T-helper 2 cell treated with Interferon-gamma antibody and Interleukin-4, amounts not matched to agents 5 μg/mL and 100 μg/mL, for 36 hours (primary cell): ENCODE results near the gene UNC13B.
"Not testable (repeated sequence)": the region's sequence is repeated elsewhere in the genome, so short reads cannot be mapped to it uniquely, and the experiment has no call there.

Source experiments
- DNase-seq: peaks from one replicate; pipeline ENCODE4 v3.0.0; 2021; ENCODE audit warnings: low spot score
- H3K27ac Mint-ChIP-seq: one replicate; pipeline ENCODE4 v1.8.0; 2021; ENCODE audit warnings: mild to moderate bottlenecking, mixed read lengths
- H3K27me3 Mint-ChIP-seq: one replicate; pipeline ENCODE4 v1.8.0; 2021; ENCODE audit warnings: low read depth, mixed read lengths
- H3K36me3 Mint-ChIP-seq: one replicate; pipeline ENCODE4 v1.8.0; 2021; ENCODE audit warnings: low read depth, mixed read lengths
- H3K4me1 Mint-ChIP-seq: one replicate; pipeline ENCODE4 v1.8.0; 2021; ENCODE audit warnings: low read depth, mixed read lengths
- H3K4me3 Mint-ChIP-seq: one replicate; pipeline ENCODE4 v1.8.0; 2022; ENCODE audit warnings: mild to moderate bottlenecking, moderate library complexity, mixed read lengths
- H3K9me3 Mint-ChIP-seq: one replicate; pipeline ENCODE4 v1.8.0; 2021; ENCODE audit warnings: mixed read lengths

UNC13B gene

GRCh38 chr9:35180801-35181200 is 19.0 kb downstream of the UNC13B start:
- no peaks in the 10 kb centered on the region for H3K36me3 Mint-ChIP-seq
- no peak for DNase-seq
- H3K4me3 Mint-ChIP-seq = no peak overlapping the region
- H3K27me3 Mint-ChIP-seq = no peaks in the 10 kb centered on the region
- no peaks in the 10 kb centered on the region for H3K4me1 Mint-ChIP-seq
- peaks cover 3% of the 10 kb centered on the region for H3K9me3 Mint-ChIP-seq
- H3K27ac Mint-ChIP-seq = no peak overlapping the region

GRCh38 chr9:35182401-35182800 is 20.6 kb downstream of the UNC13B start:
- not testable (repeated sequence) for H3K27ac Mint-ChIP-seq, H3K4me1 Mint-ChIP-seq

DNA sequence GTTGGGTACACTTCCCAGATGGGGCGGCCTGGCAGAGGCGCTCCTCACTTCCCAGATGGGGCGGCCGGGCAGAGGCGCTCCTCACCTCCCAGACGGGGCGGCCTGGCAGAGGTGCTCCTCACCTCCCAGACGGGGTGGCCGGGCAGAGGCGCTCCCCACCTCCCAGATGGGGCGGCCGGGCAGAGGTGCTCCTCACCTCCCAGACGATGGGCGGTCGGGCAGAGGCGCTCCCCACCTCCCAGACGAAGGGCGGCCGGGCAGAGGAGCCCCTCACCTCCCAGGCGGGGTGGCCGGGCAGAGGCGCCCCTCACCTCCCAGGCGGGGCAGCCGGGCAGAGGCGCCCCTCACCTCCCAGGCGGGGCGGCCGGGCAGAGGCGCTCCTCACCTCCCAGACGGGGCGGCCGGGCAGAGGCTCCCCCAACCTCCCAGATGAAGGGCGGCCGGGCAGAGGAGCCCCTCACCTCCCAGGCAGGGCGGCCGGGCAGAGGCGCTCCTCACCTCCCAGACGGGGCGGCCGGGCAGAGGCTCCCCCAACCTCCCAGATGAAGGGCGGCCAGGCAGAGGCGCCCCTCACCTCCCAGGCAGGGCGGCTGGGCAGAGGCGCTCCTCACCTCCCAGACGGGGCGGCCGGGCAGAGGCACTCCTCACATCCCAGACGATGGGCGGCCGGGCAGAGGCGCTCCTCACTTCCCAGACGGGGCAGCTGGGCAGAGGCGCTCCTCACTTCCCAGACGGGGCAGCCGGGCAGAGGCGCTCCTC is 21.4 kb downstream of the UNC13B start:
- H3K4me1 Mint-ChIP-seq, DNase-seq, H3K27ac Mint-ChIP-seq, H3K9me3 Mint-ChIP-seq, H3K4me3 Mint-ChIP-seq, H3K36me3 Mint-ChIP-seq, H3K27me3 Mint-ChIP-seq: not testable (repeated sequence)

More at GRCh38 chr9:35182401-35182800, 20.6 kb downstream of the UNC13B start:
- H3K4me3 Mint-ChIP-seq, DNase-seq, H3K9me3 Mint-ChIP-seq, H3K36me3 Mint-ChIP-seq, H3K27me3 Mint-ChIP-seq: not testable (repeated sequence)

DNA sequence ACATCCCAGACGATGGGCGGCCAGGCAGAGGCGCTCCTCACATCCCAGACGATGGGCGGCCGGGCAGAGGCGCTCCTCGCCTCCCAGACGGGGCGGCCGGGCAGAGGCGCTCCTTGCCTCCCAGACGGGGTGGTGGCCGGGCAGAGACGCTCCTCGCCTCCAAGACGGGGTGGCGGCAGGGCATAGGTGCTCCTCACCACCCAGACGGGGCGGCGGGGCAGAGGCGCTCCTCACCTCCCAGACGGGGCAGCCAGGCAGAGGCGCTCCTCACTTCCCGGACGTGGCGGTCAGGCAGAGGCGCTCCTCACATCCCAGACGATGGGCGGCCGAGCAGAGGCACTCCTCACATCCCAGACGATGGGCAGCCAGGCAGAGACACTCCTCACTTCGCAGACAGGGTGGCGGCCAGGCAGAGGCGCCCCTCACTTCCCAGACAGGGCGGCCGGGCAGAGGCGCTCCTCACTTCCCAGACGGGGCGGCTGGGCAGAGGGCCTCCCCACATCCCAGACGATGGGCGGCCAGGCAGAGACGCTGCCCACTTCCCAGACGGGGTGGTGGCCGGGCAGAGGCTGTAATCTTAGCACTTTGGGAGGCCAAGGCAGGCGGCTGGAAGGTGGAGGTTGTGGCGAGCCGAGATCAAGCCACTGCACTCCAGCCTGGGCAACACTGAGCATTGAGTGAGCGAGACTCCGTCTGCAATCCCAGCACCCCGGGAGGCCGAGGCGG is 22.1 kb downstream of the UNC13B start:
- not testable (repeated sequence) for H3K9me3 Mint-ChIP-seq, H3K27me3 Mint-ChIP-seq

GRCh38 chr9:35186524-35186923 is 24.7 kb downstream of the UNC13B start:
- Mint-ChIP-seq H3K27ac (no peak overlapping the region), H3K36me3 (no peaks in the 10 kb centered on the region), H3K27me3 (no peaks in the 10 kb centered on the region), H3K4me3 (no peak overlapping the region), H3K9me3 (peaks cover 16% of the 10 kb centered on the region), H3K4me1 (no peaks in the 10 kb centered on the region)
- no peak for DNase-seq

More for the DNA sequence above, 22.1 kb downstream of the UNC13B start:
- DNase-seq, H3K4me1 Mint-ChIP-seq, H3K4me3 Mint-ChIP-seq, H3K36me3 Mint-ChIP-seq, H3K27ac Mint-ChIP-seq: not testable (repeated sequence)

DNA sequence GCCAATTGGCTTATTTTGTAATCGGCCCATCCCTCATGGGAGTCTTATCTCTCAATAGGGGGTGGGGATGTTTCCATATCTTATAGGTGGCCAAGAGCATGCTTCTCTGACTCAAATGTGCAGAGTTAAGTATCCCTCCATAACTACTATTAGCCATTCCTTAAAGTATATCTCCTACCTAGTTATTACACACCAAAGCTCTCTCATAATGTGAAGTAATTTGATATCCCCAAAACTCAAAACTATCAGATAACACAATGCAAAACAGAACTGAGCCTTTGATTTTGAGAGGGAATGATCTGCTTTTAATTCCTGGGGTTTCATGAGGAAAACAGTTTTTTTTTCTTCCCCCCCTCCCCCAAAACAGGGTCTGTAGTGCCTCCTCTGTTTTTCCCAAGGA is 28.4 kb downstream of the UNC13B start:
- H3K9me3 Mint-ChIP-seq = peaks cover 34% of the 10 kb centered on the region
- no peak overlapping the region for H3K4me3 Mint-ChIP-seq
- no peaks in the 10 kb centered on the region for H3K27me3 Mint-ChIP-seq
- no peaks in the 10 kb centered on the region for H3K4me1 Mint-ChIP-seq
- no peak for DNase-seq
- H3K27ac Mint-ChIP-seq = no peak overlapping the region
- H3K36me3 Mint-ChIP-seq = no peaks in the 10 kb centered on the region

GRCh38 chr9:35191105-35191504 is 29.3 kb downstream of the UNC13B start:
- Mint-ChIP-seq H3K9me3 (peaks cover 40% of the 10 kb centered on the region), H3K27ac (no peak overlapping the region), H3K4me3 (no peak overlapping the region), H3K27me3 (no peaks in the 10 kb centered on the region), H3K36me3 (no peaks in the 10 kb centered on the region), H3K4me1 (no peaks in the 10 kb centered on the region)
- DNase-seq = no peak

DNA sequence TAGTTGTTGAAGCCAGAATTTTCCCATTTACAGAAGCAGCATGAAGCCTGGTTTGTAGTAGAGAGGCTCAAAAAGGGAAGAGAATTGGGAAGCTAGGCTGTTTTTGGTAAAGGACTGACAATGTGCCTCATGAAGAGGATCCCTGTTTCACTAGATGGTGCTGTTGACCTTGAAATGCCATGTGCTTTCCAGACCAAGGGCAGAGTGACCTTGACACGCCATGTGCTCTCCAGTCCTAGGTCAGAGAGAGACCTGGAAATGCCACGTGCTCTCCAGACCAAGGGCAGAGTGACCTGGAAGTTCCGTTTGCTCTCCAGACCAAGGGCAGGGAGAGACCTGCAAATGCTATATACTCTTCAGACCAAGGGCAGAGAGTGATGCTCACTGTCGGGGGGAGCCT is 32.0 kb downstream of the UNC13B start:
- no peak overlapping the region for H3K27ac Mint-ChIP-seq
- no peaks in the 10 kb centered on the region for H3K4me1 Mint-ChIP-seq
- peaks cover 40% of the 10 kb centered on the region for H3K9me3 Mint-ChIP-seq
- no peaks in the 10 kb centered on the region for H3K36me3 Mint-ChIP-seq
- H3K4me3 Mint-ChIP-seq = no peak overlapping the region
- DNase-seq = no peak
- H3K27me3 Mint-ChIP-seq = no peaks in the 10 kb centered on the region

DNA sequence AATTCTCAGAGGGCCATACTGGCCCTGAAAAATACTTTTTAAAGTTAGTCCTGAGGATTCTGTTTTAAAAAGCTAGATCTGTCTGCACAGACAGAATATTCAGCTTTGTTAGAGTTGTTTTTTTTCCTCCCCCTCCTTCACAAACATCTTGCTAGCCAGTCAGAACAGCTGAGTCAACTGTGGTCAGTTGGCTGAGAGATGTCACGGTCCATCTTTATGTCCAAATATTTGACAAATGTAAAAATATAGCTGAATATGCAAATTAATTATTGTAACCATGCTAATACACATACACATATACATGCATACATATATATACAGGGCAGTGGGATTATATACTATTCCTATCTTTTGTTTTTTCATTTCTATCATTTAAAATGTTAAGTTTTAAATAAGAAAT is 33.9 kb downstream of the UNC13B start:
- Mint-ChIP-seq H3K27ac (no peak overlapping the region), H3K9me3 (peaks cover 31% of the 10 kb centered on the region), H3K36me3 (no peaks in the 10 kb centered on the region), H3K27me3 (no peaks in the 10 kb centered on the region), H3K4me1 (no peaks in the 10 kb centered on the region), H3K4me3 (no peak overlapping the region)
- DNase-seq = no peak

GRCh38 chr9:35198191-35198590 is 36.4 kb downstream of the UNC13B start:
- Mint-ChIP-seq H3K4me3 (no peak overlapping the region), H3K4me1 (no peaks in the 10 kb centered on the region), H3K36me3 (no peaks in the 10 kb centered on the region), H3K27ac (no peak overlapping the region), H3K9me3 (peaks cover 26% of the 10 kb centered on the region), H3K27me3 (no peaks in the 10 kb centered on the region)
- DNase-seq = no peak

- no peak overlapping the region for H3K27ac Mint-ChIP-seq
- no peak overlapping the region for H3K4me3 Mint-ChIP-seq
- H3K4me1 Mint-ChIP-seq = no peaks in the 10 kb centered on the region
- H3K9me3 Mint-ChIP-seq = peaks cover 24% of the 10 kb centered on the region
- no peaks in the 10 kb centered on the region for H3K27me3 Mint-ChIP-seq
- no peak for DNase-seq
- no peaks in the 10 kb centered on the region for H3K36me3 Mint-ChIP-seq
Observed at GRCh38 chr9:35203528-35203927, 41.7 kb downstream of the UNC13B start.

DNA sequence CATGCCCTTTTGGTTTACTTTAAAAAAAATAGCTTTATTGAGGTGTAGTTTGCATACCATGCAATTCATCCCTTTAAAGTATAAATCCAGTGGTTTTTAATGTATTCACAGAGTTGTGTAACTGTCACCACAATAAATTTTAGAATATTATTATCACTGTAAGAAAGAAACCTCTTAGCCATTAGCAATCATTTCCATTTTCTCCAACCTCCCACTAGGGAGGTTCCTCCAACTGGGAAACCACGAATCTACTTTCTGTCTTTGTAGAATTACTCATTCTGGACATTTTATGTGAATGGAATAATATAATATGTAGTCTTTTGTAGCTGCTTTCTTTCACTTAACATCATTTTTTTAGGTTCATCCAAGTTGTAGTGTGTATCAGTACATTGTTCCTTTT is 43.5 kb downstream of the UNC13B start:
- no peaks in the 10 kb centered on the region for H3K4me1 Mint-ChIP-seq
- peaks cover 24% of the 10 kb centered on the region for H3K9me3 Mint-ChIP-seq
- no peaks in the 10 kb centered on the region for H3K36me3 Mint-ChIP-seq
- H3K27me3 Mint-ChIP-seq = no peaks in the 10 kb centered on the region
- no peak overlapping the region for H3K4me3 Mint-ChIP-seq
- no peak overlapping the region for H3K27ac Mint-ChIP-seq
- DNase-seq = no peak

- H3K27me3 Mint-ChIP-seq = no peaks in the 10 kb centered on the region
- H3K36me3 Mint-ChIP-seq = no peaks in the 10 kb centered on the region
- DNase-seq = no peak
- H3K9me3 Mint-ChIP-seq = no peaks in the 10 kb centered on the region
- no peak overlapping the region for H3K27ac Mint-ChIP-seq
- no peak overlapping the region for H3K4me3 Mint-ChIP-seq
- no peaks in the 10 kb centered on the region for H3K4me1 Mint-ChIP-seq
Observed at GRCh38 chr9:35211854-35212253, 50.0 kb downstream of the UNC13B start.

DNA sequence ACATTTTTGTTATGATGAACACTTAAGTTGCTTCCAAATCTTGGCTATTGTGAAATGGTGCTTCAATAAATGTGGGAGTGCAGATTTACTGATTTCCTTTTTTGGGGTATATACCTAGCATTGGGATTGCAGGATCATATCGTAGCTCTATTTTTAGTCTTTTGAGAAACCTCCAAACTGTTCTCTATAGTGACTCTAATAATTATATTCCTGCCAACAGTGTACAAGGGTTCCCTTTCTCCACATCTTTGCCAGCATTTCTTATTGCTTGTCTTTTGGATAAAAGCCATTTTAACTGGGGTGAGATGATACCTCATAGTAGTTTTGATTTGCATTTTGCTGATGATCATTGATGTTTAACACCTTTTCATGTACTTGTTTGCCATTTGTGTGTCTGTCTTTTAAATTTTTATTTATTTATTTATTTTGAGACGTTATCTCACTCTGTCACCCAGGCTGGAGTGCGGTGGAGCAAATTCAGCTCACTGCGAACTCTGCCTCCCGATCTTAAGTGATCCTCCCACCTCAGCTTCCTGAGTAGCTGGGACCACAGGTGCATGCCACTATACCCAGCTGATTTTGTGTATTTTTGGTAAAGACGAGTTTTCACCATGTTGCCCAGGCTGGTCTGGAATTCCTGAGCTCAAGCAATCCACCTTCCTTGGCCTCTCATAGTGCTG is 59.0 kb downstream of the UNC13B start:
- no peak for DNase-seq
- Mint-ChIP-seq H3K4me3 (no peak overlapping the region), H3K9me3 (no peaks in the 10 kb centered on the region), H3K4me1 (no peaks in the 10 kb centered on the region), H3K36me3 (no peaks in the 10 kb centered on the region), H3K27ac (no peak overlapping the region), H3K27me3 (no peaks in the 10 kb centered on the region)
